A673 (cell line): ENCODE results near the gene CYP2W1.

Experiments
- EZH2 ChIP-seq: fragments of 200-600 bp; sonication (generic); IDR thresholded peaks from 2 replicates; pipeline ENCODE4 v1.6.1; 2017; ENCODE audit warnings: borderline replicate concordance, low read depth, mild to moderate bottlenecking, mixed read lengths, antibody characterized with exemption, low read length; ENCODE audit not compliant: poor library complexity, severe bottlenecking
- TF ChIP-seq, protein P1 (sequence below): fragments of 300-800, 200-600 bp; sonication (generic); conservative IDR thresholded peaks from 2 replicates; pipeline ENCODE4 v1.5.1; 2017; ENCODE audit warnings: low read depth, mild to moderate bottlenecking, antibody characterized with exemption, low read length, moderate library complexity, mixed read lengths

DNA sequence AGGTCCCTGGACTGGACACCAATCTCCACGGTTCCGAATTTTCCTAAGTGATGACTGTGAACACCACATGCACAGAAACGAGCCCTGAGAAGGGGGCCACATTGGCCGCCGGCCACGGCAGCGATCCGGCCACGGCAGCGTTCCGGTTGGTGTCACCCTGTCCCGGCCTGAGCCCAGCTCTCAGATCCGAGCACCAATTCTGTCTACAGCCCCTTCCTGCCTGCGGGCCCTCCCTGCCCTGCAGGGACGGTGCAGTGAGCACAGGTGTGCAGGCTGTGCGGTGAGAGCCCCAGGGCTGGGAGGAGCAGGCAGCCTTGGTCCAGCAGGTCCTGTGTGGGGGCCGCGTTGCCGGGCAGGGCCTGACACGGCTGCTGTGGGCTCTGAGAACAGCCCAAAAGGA is 31.7 kb downstream of the CYP2W1 start:
- TF ChIP-seq, protein P1, sequence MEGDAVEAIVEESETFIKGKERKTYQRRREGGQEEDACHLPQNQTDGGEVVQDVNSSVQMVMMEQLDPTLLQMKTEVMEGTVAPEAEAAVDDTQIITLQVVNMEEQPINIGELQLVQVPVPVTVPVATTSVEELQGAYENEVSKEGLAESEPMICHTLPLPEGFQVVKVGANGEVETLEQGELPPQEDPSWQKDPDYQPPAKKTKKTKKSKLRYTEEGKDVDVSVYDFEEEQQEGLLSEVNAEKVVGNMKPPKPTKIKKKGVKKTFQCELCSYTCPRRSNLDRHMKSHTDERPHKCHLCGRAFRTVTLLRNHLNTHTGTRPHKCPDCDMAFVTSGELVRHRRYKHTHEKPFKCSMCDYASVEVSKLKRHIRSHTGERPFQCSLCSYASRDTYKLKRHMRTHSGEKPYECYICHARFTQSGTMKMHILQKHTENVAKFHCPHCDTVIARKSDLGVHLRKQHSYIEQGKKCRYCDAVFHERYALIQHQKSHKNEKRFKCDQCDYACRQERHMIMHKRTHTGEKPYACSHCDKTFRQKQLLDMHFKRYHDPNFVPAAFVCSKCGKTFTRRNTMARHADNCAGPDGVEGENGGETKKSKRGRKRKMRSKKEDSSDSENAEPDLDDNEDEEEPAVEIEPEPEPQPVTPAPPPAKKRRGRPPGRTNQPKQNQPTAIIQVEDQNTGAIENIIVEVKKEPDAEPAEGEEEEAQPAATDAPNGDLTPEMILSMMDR, result no peak
- no peak for TF ChIP-seq EZH2
